NB4 (cell line): Measurements from ENCODE around the gene MAU2.
"Not testable (repeated sequence)": the region's sequence is repeated elsewhere in the genome, so short reads cannot be mapped to it uniquely, and the experiment has no call there.

Experiments used
- DNase-seq: peaks from one replicate; pipeline ENCODE4 v3.0.0; 2010; ENCODE audit warnings: low read depth
- H3K4me3 ChIP-seq: one replicate; pipeline ENCODE4 v1.5.1; 2011; ENCODE audit warnings: mild to moderate bottlenecking, low read depth, low read length, moderate library complexity
- CTCF ChIP-seq: IDR thresholded peaks from one replicate; pipeline ENCODE4 v1.5.1; 2012; ENCODE audit warnings: low read depth, low read length
- MAX ChIP-seq: IDR thresholded peaks from 2 replicates; pipeline ENCODE4 v1.6.1; 2011; ENCODE audit warnings: low read depth, low read length
- MYC ChIP-seq: IDR thresholded peaks from 2 replicates; pipeline ENCODE4 v1.6.1; 2011; ENCODE audit warnings: low read depth, low read length
- POLR2A ChIP-seq: IDR thresholded peaks from 2 replicates; pipeline ENCODE4 v1.6.1; 2011; ENCODE audit warnings: mild to moderate bottlenecking; ENCODE audit not compliant: insufficient read length; ENCODE audit errors: extremely low read depth

The MAU2 gene

GRCh38 chr19:19379527-19379926 lies 58.9 kb downstream of the MAU2 start:
- H3K4me3 ChIP-seq: no peak overlapping the region
- TF ChIP-seq MAX (no peak), MYC (no peak), POLR2A (no peak), CTCF (no peak)
- no peak for DNase-seq

GRCh38 chr19:19380316-19380715 lies 59.7 kb downstream of the MAU2 start:
- H3K4me3 ChIP-seq, DNase-seq: not testable (repeated sequence)

- no peak overlapping the region for H3K4me3 ChIP-seq
- TF ChIP-seq MAX (no peak), POLR2A (no peak), CTCF (no peak), MYC (no peak)
- no peak for DNase-seq
Observed at GRCh38 chr19:19381007-19381926, 60.6 kb downstream of the MAU2 start.

- DNase-seq: no peak
- TF ChIP-seq MYC (no peak), MAX (no peak), CTCF (no peak), POLR2A (no peak)
- H3K4me3 ChIP-seq: no peak overlapping the region
Observed at GRCh38 chr19:19382118-19382517, 61.5 kb downstream of the MAU2 start.

- H3K4me3 ChIP-seq: peak overlapping the region; percentile 28
- no peak for DNase-seq
- TF ChIP-seq MYC: no peak
- TF ChIP-seq POLR2A: no peak
- TF ChIP-seq CTCF: no peak
- TF ChIP-seq MAX: no peak
Observed at GRCh38 chr19:19384486-19384885, 63.9 kb downstream of the MAU2 start.

- DNase-seq: peak; percentile 100
- peak overlapping the region; percentile 76 for H3K4me3 ChIP-seq
- TF ChIP-seq CTCF: no peak
- peak; percentile 40 for TF ChIP-seq POLR2A
- peak; percentile 58; the same call in 1 of the 2 replicates for TF ChIP-seq MAX
- no peak for TF ChIP-seq MYC
Observed at GRCh38 chr19:19385131-19385895, 64.7 kb downstream of the MAU2 start.
